Measurements from ENCODE around the gene LRRC3B.

Gene LRRC3B

GRCh38 chr3:26625187-26625586 is 2.6 kb downstream of the LRRC3B start:
- H3K9me3 ChIP-seq (ENCODE audit: control insufficient read depth, insufficient read depth, low read depth, low read length), result no peaks in the 10 kb centered on the region
- no peak overlapping the region for H3K4me3 ChIP-seq (ENCODE audit: low read depth, low read length)
- no peaks in the 10 kb centered on the region for H3K36me3 ChIP-seq (ENCODE audit: control insufficient read depth in 2 of 2, insufficient read depth in 1 of 2, low read length in 2 of 2)
- no peak overlapping the region for H3K27ac ChIP-seq (ENCODE audit: extremely low read depth, low read depth, low read length)
- no peaks in the 10 kb centered on the region for H3K4me1 ChIP-seq (ENCODE audit: control insufficient read depth, insufficient read depth, low read length)
- ChIA-PET CTCF (no interaction called here), POLR2A (no interaction called here)
- TF ChIP-seq ZNF366 (tag by site-specific recombination; conservative IDR thresholded peaks at IDR 0.05) (no peak), ZFP37 (tag by site-specific recombination; IDR thresholded peaks at IDR 0.05) (no peak), ZNF24 (tag by site-specific recombination; IDR thresholded peaks at IDR 0.05) (no peak), ZNF341 (tag by site-specific recombination; IDR thresholded peaks at IDR 0.05; ENCODE audit: low read depth) (no peak), PRDM2 (tag by site-specific recombination; IDR thresholded peaks at IDR 0.05; ENCODE audit: borderline replicate concordance) (no peak), ZNF274 (IDR thresholded peaks at IDR 0.05; ENCODE audit: low read length) (no peak), ZNF274 (tag by site-specific recombination; IDR thresholded peaks at IDR 0.05; ENCODE audit: borderline replicate concordance) (no peak), ZNF26 (tag by site-specific recombination; IDR thresholded peaks at IDR 0.05) (no peak), ZBTB10 (tag by site-specific recombination; IDR thresholded peaks at IDR 0.05) (no peak), GLI2 (tag by site-specific recombination; IDR thresholded peaks at IDR 0.05; ENCODE audit: borderline replicate concordance, low read depth) (no peak), SCRT1 (tag by site-specific recombination; IDR thresholded peaks at IDR 0.05; ENCODE audit: borderline replicate concordance) (no peak), KLF8 (tag by site-specific recombination; IDR thresholded peaks at IDR 0.05) (no peak), GLIS1 (tag by site-specific recombination; IDR thresholded peaks at IDR 0.05) (no peak), ZNF223 (tag by site-specific recombination; IDR thresholded peaks at IDR 0.05) (no peak), BCL11A (tag by site-specific recombination; IDR thresholded peaks at IDR 0.05; ENCODE audit: low read depth) (no peak), PRDM4 (tag by site-specific recombination; IDR thresholded peaks at IDR 0.05) (no peak), KLF9 (tag by site-specific recombination; IDR thresholded peaks at IDR 0.05; ENCODE audit: low read depth) (no peak), PRDM10 (tag by site-specific recombination; IDR thresholded peaks at IDR 0.05) (no peak), HOXD13 (CRISPR knock-in tag; IDR thresholded peaks at IDR 0.05; ENCODE audit: borderline replicate concordance) (no peak)

Measured in HEK293 (cell line).